GM12891 (cell line): Measurements from ENCODE around the gene TIGD6.
"Not testable (repeated sequence)": the region's sequence is repeated elsewhere in the genome, so short reads cannot be mapped to it uniquely, and the experiment has no call there.

Source experiments
- DNase-seq: peaks from one replicate; pipeline ENCODE4 v3.0.0; 2011; ENCODE audit warnings: low spot score; ENCODE audit not compliant: insufficient read length
- FAIRE-seq: peaks from 2 replicates; lab custom pipeline; 2011; peaks lifted over from hg19 to GRCh38; lab: Jason Lieb, UNC
- PAX5 ChIP-seq: IDR thresholded peaks from 2 replicates; pipeline ENCODE4 v1.6.1; 2011; ENCODE audit warnings: low read length, moderate library complexity, mild to moderate bottlenecking; ENCODE audit not compliant: insufficient read depth, severe bottlenecking
- POLR2A ChIP-seq: IDR thresholded peaks from 2 replicates; pipeline ENCODE4 v1.6.1; 2011; ENCODE audit warnings: low read depth, low read length, control low read depth
- POLR2AphosphoS5 ChIP-seq: IDR thresholded peaks from 2 replicates; pipeline ENCODE4 v1.6.1; 2011; ENCODE audit warnings: low read depth, low read length, control low read depth
- POU2F2 ChIP-seq: IDR thresholded peaks from 2 replicates; pipeline ENCODE4 v1.6.1; 2011; ENCODE audit warnings: low read depth, mild to moderate bottlenecking, control low read depth, low read length, moderate library complexity
- SPI1 ChIP-seq: IDR thresholded peaks from 2 replicates; pipeline ENCODE4 v1.6.1; 2011; ENCODE audit warnings: low read depth, low read length, control low read depth
- TAF1 ChIP-seq: IDR thresholded peaks from 2 replicates; pipeline ENCODE4 v1.6.1; 2011; ENCODE audit warnings: low read depth, low read length, control low read depth

The TIGD6 gene

DNA sequence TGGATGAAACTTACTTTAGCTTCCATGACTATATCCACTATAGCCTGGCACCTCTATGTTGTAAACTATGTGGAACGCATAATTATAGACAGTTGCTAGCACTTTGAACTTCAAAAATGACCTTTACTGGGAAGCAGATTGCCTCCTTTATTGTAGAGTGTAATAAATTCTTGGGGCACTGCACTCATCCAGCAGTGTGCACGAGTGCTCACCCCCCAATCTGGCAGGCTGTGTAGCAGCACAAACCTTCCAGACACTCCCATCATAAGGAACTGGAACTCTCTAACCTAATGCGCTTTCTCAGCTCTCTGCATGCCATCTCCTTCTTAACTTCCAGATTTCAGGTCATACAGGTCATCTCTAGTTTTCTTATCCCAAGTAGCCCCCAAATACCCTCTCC is 54.3 kb downstream of the TIGD6 start:
- DNase-seq, result no peak
- no peak for TF ChIP-seq POLR2A
- no peak for TF ChIP-seq TAF1
- TF ChIP-seq POLR2AphosphoS5, result no peak
- TF ChIP-seq PAX5, result no peak
- TF ChIP-seq POU2F2, result no peak
- TF ChIP-seq SPI1, result no peak
- FAIRE-seq, result no peak

DNA sequence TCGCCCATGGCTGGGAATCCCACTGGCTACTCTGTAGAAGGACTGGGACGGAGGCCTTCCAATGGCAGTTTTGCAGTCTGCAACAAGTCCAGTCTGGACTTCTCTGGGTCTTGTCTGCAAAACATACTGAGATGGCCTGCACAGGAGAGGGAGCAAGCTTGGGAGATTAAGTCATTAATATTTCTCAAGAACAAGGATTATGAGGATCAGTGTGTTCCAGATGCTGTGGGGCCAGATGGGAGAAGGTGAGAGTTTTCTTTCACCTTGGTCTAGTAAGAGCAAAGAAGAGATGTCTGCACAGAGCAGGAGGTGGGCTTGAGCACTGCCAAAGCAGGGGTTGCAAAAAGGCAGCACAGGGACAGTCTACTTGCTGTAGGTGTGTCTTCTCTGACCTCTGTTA is 55.8 kb downstream of the TIGD6 start, which contains the start of gene PDE6A:
Gene PDE6A (minus strand): TSS at position 128 of the 400 bp plus-strand sequence. CDS start 120 bp downstream, at position 8.
- no peak for DNase-seq
- TF ChIP-seq SPI1 (no peak), POLR2AphosphoS5 (no peak), POU2F2 (no peak)
- no peak for FAIRE-seq

DNA sequence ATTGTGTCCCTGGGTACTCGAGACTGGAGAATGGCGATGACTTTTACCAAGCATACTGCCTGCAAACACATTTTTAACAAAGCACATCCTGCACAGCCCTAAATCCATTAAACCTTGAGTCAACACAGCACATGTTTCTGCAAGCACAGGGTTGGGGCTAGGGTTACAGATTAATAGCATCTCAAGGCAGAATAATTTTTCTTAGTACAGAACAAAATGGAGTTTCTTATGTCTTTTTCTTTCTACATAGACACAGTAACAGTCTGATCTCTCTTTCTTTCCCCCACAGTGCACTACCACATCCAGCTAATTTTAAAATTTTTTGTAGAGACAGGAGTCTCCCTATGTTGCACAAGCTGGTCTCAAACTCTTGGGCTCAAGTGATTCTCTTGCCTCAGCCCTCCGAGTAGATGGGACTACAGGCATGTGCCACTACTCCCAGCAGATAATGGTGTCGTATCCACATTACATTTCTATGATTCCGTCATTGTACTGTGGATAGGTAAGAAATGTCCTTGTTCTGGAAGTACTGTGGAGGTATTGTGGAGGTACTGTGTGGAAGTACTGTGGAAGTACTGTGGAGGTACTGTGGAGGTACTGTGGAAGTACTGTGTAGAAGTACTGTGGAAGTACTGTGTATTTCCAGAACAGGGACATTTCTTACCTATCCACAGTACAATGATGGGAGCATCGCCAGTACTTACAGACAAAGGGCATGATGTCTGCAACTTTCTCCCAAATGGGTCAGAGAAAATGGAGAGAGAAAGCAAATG is 57.1 kb downstream of the TIGD6 start:
- not testable (repeated sequence) for FAIRE-seq, DNase-seq
